HG03439 (cell line): Measurements from ENCODE around the gene PRLH.
"Not testable (repeated sequence)": the region's sequence is repeated elsewhere in the genome, so short reads cannot be mapped to it uniquely, and the experiment has no call there.

ENCODE experiments used
- ATAC-seq: cut with Tn5 transposase; IDR thresholded peaks from one replicate; pipeline ENCODE4 v1.9.1; 2021; ENCODE audit warnings: mild to moderate bottlenecking, moderate library complexity; ENCODE audit not compliant: unreplicated experiment

Gene PRLH

GRCh38 chr2:237577956-237578870, 11.8 kb downstream of the PRLH start:
- no peak for ATAC-seq

GRCh38 chr2:237581326-237581725, 15.0 kb downstream of the PRLH start:
- ATAC-seq = no peak

GRCh38 chr2:237581751-237582746, 15.7 kb downstream of the PRLH start:
- ATAC-seq = no peak

- no peak for ATAC-seq
Measured at GRCh38 chr2:237583385-237584295, 17.3 kb downstream of the PRLH start.

GRCh38 chr2:237585590-237586221, 19.3 kb downstream of the PRLH start:
- ATAC-seq = no peak

GRCh38 chr2:237588044-237588696, 21.8 kb downstream of the PRLH start:
- ATAC-seq = no peak

GRCh38 chr2:237590272-237591140, 24.1 kb downstream of the PRLH start, which contains the start of gene RAB17:
RAB17 (minus strand) TSS chr2:237590734; CDS start chr2:237586154, 4,580 bp downstream.
- ATAC-seq = no peak

- no peak for ATAC-seq
Measured at GRCh38 chr2:237591141-237591881, 24.9 kb downstream of the PRLH start.

- ATAC-seq = no peak
Measured at GRCh38 chr2:237592425-237592980, 26.1 kb downstream of the PRLH start.

GRCh38 chr2:237593036-237593435, 26.7 kb downstream of the PRLH start:
- no peak for ATAC-seq

GRCh38 chr2:237593596-237594320, 27.4 kb downstream of the PRLH start:
- no peak for ATAC-seq

- ATAC-seq = no peak
Measured at GRCh38 chr2:237594514-237594871, 28.1 kb downstream of the PRLH start.

- not testable (repeated sequence) for ATAC-seq
Measured at GRCh38 chr2:237595829-237596519, 29.6 kb downstream of the PRLH start.

- no peak for ATAC-seq
Measured at GRCh38 chr2:237596520-237597195, 30.3 kb downstream of the PRLH start.
